Activated naive CD8-positive, alpha-beta T cell treated with anti-CD3 and anti-CD28 coated beads, Interleukin-2, amount 50 U/mL, for 24 hours (primary cell): ENCODE data around the gene NR4A3.
A peak's percentile ranks its signal among the peaks of the same experiment; 100 is the strongest.

Experiments used
- ATAC-seq: fragments of 150-1000 bp; cut with Tn5 transposase; one replicate; pipeline ENCODE4 v1.10.0; 2021
- DNase-seq: peaks from one replicate; pipeline ENCODE4 v3.0.0; 2021
- H3K27ac Mint-ChIP-seq: one replicate; pipeline ENCODE4 v1.8.0; 2021; ENCODE audit warnings: mild to moderate bottlenecking, mixed read lengths
- H3K27me3 Mint-ChIP-seq: one replicate; pipeline ENCODE4 v1.8.0; 2021; ENCODE audit warnings: mixed read lengths
- H3K36me3 Mint-ChIP-seq: one replicate; pipeline ENCODE4 v1.8.0; 2021; ENCODE audit warnings: low read depth, mixed read lengths
- H3K4me1 Mint-ChIP-seq: one replicate; pipeline ENCODE4 v1.8.0; 2021; ENCODE audit warnings: mixed read lengths
- H3K4me3 Mint-ChIP-seq: one replicate; pipeline ENCODE4 v1.8.0; 2021; ENCODE audit warnings: mild to moderate bottlenecking, moderate library complexity, mixed read lengths
- H3K9me3 Mint-ChIP-seq: one replicate; pipeline ENCODE4 v1.8.0; 2021; ENCODE audit warnings: mixed read lengths

The NR4A3 gene

GRCh38 chr9:99822109-99822805 is 572 bp downstream of the NR4A3 start:
- no peaks in the 10 kb centered on the region for H3K9me3 Mint-ChIP-seq
- ATAC-seq (no peak), DNase-seq (peak; percentile 56)
- H3K4me3 Mint-ChIP-seq: peak overlapping the region; percentile 100
- peak overlapping the region; percentile 99 for H3K27ac Mint-ChIP-seq
- H3K36me3 Mint-ChIP-seq: peaks cover 46% of the 10 kb centered on the region
- H3K27me3 Mint-ChIP-seq: peaks cover 2% of the 10 kb centered on the region
- peaks cover 61% of the 10 kb centered on the region for H3K4me1 Mint-ChIP-seq

GRCh38 chr9:99822806-99823591 is 1.3 kb downstream of the NR4A3 start:
- H3K4me1 Mint-ChIP-seq: peaks cover 62% of the 10 kb centered on the region
- peak overlapping the region; percentile 99 for H3K27ac Mint-ChIP-seq
- H3K4me3 Mint-ChIP-seq: peak overlapping the region; percentile 100
- no peak for ATAC-seq
- H3K27me3 Mint-ChIP-seq: peaks cover 2% of the 10 kb centered on the region
- peak; percentile 22 for DNase-seq
- no peaks in the 10 kb centered on the region for H3K9me3 Mint-ChIP-seq
- peaks cover 53% of the 10 kb centered on the region for H3K36me3 Mint-ChIP-seq

GRCh38 chr9:99823681-99824377 is 2.1 kb downstream of the NR4A3 start:
- peak overlapping the region; percentile 99 for H3K27ac Mint-ChIP-seq
- peaks cover 57% of the 10 kb centered on the region for H3K4me1 Mint-ChIP-seq
- ATAC-seq (peak; percentile 3), DNase-seq (peak; percentile 90)
- H3K27me3 Mint-ChIP-seq: peaks cover 2% of the 10 kb centered on the region
- H3K4me3 Mint-ChIP-seq: peak overlapping the region; percentile 100
- H3K9me3 Mint-ChIP-seq: no peaks in the 10 kb centered on the region
- peaks cover 56% of the 10 kb centered on the region for H3K36me3 Mint-ChIP-seq

- Mint-ChIP-seq H3K4me1 (peaks cover 60% of the 10 kb centered on the region), H3K4me3 (peak overlapping the region; percentile 100), H3K27ac (peak overlapping the region; percentile 99), H3K36me3 (peaks cover 64% of the 10 kb centered on the region), H3K9me3 (no peaks in the 10 kb centered on the region), H3K27me3 (peaks cover 10% of the 10 kb centered on the region)
- ATAC-seq (no peak), DNase-seq (peak; percentile 85)
Measured at GRCh38 chr9:99824378-99825171, 2.9 kb downstream of the NR4A3 start.

GRCh38 chr9:99825172-99826046 is 3.7 kb downstream of the NR4A3 start:
- Mint-ChIP-seq H3K4me3 (peak overlapping the region; percentile 100), H3K4me1 (peaks cover 62% of the 10 kb centered on the region), H3K27ac (peak overlapping the region; percentile 99), H3K36me3 (peaks cover 72% of the 10 kb centered on the region), H3K27me3 (peaks cover 10% of the 10 kb centered on the region), H3K9me3 (no peaks in the 10 kb centered on the region)
- peak; percentile 21 for DNase-seq
- ATAC-seq: no peak

- ATAC-seq (peak; percentile 20), DNase-seq (no peak)
- peak overlapping the region; percentile 89 for H3K27ac Mint-ChIP-seq
- peak overlapping the region; percentile 100 for H3K4me3 Mint-ChIP-seq
- H3K4me1 Mint-ChIP-seq: peaks cover 62% of the 10 kb centered on the region
- H3K27me3 Mint-ChIP-seq: peaks cover 10% of the 10 kb centered on the region
- no peaks in the 10 kb centered on the region for H3K9me3 Mint-ChIP-seq
- peaks cover 84% of the 10 kb centered on the region for H3K36me3 Mint-ChIP-seq
Measured at GRCh38 chr9:99826579-99826978, 4.9 kb downstream of the NR4A3 start.

- ATAC-seq (no peak), DNase-seq (no peak)
- peak overlapping the region; percentile 89 for H3K27ac Mint-ChIP-seq
- H3K9me3 Mint-ChIP-seq: no peaks in the 10 kb centered on the region
- H3K27me3 Mint-ChIP-seq: peaks cover 10% of the 10 kb centered on the region
- peaks cover 62% of the 10 kb centered on the region for H3K4me1 Mint-ChIP-seq
- H3K4me3 Mint-ChIP-seq: peak overlapping the region; percentile 100
- peaks cover 89% of the 10 kb centered on the region for H3K36me3 Mint-ChIP-seq
Measured at GRCh38 chr9:99827244-99827643, 5.6 kb downstream of the NR4A3 start.

GRCh38 chr9:99828054-99828416 is 6.3 kb downstream of the NR4A3 start:
- Mint-ChIP-seq H3K4me3 (peak overlapping the region; percentile 100), H3K27me3 (peaks cover 10% of the 10 kb centered on the region), H3K9me3 (no peaks in the 10 kb centered on the region), H3K4me1 (peaks cover 58% of the 10 kb centered on the region), H3K36me3 (peaks cover 90% of the 10 kb centered on the region), H3K27ac (peak overlapping the region; percentile 89)
- DNase-seq (no peak), ATAC-seq (no peak)

- Mint-ChIP-seq H3K27me3 (peaks cover 10% of the 10 kb centered on the region), H3K4me1 (peaks cover 56% of the 10 kb centered on the region), H3K9me3 (no peaks in the 10 kb centered on the region), H3K36me3 (peaks cover 90% of the 10 kb centered on the region), H3K27ac (peak overlapping the region; percentile 73), H3K4me3 (peak overlapping the region; percentile 67)
- DNase-seq: no peak
- no peak for ATAC-seq
Measured at GRCh38 chr9:99828417-99829176, 6.9 kb downstream of the NR4A3 start.

- DNase-seq (no peak), ATAC-seq (no peak)
- no peak overlapping the region for H3K27ac Mint-ChIP-seq
- H3K27me3 Mint-ChIP-seq: peaks cover 8% of the 10 kb centered on the region
- H3K4me3 Mint-ChIP-seq: no peak overlapping the region
- peaks cover 90% of the 10 kb centered on the region for H3K36me3 Mint-ChIP-seq
- H3K9me3 Mint-ChIP-seq: no peaks in the 10 kb centered on the region
- H3K4me1 Mint-ChIP-seq: peaks cover 35% of the 10 kb centered on the region
Measured at GRCh38 chr9:99831857-99832557, 10.3 kb downstream of the NR4A3 start.

GRCh38 chr9:99832558-99832864 is 10.8 kb downstream of the NR4A3 start:
- Mint-ChIP-seq H3K36me3 (peaks cover 88% of the 10 kb centered on the region), H3K9me3 (no peaks in the 10 kb centered on the region), H3K4me3 (no peak overlapping the region), H3K27me3 (peaks cover 8% of the 10 kb centered on the region), H3K27ac (no peak overlapping the region), H3K4me1 (peaks cover 30% of the 10 kb centered on the region)
- no peak for DNase-seq
- no peak for ATAC-seq

- ATAC-seq (no peak), DNase-seq (no peak)
- H3K4me3 Mint-ChIP-seq: no peak overlapping the region
- H3K9me3 Mint-ChIP-seq: no peaks in the 10 kb centered on the region
- no peak overlapping the region for H3K27ac Mint-ChIP-seq
- peaks cover 8% of the 10 kb centered on the region for H3K27me3 Mint-ChIP-seq
- H3K36me3 Mint-ChIP-seq: peaks cover 93% of the 10 kb centered on the region
- peaks cover 23% of the 10 kb centered on the region for H3K4me1 Mint-ChIP-seq
Measured at GRCh38 chr9:99833735-99834134, 12.1 kb downstream of the NR4A3 start.
